Activated T-cell treated with anti-CD3 and anti-CD28 coated beads, Interleukin-2, amount 50 U/mL, for 72 hours (primary cell): ENCODE measurements around the gene DSN1. TPM values are rescaled to one million over a fixed set of nuclear protein-coding genes. Genes with fewer than 3 reads are reported as not detected.

Source experiments
- ATAC-seq, 2 donors: fragments of 150-1000 bp; cut with Tn5 transposase; replicated peaks in 1 of 2; 2 replicates each; pipeline ENCODE4 v1.10.0; 2021; ENCODE audit warnings: moderate library complexity in 2 of 2, mild to moderate bottlenecking in 1 of 2
- DNase-seq, 2 donors: peaks; one replicate each; pipeline ENCODE4 v3.0.0; 2021 to 2022; ENCODE audit warnings: mixed read lengths in 1 of 2
- H3K27ac Mint-ChIP-seq: one replicate; pipeline ENCODE4 v1.8.0; 2022; ENCODE audit warnings: mild to moderate bottlenecking, moderate library complexity, mixed read lengths
- H3K27me3 Mint-ChIP-seq: one replicate; pipeline ENCODE4 v1.8.0; 2022; ENCODE audit warnings: low read depth, mixed read lengths
- H3K36me3 Mint-ChIP-seq, 2 donors: one replicate each; pipeline ENCODE4 v1.8.0; 2022; ENCODE audit warnings: mixed read lengths in 2 of 2, mild to moderate bottlenecking in 1 of 2; ENCODE audit not compliant: insufficient read depth in 2 of 2
- H3K4me1 Mint-ChIP-seq: one replicate; pipeline ENCODE4 v1.8.0; 2022; ENCODE audit warnings: low read depth, mixed read lengths
- H3K4me3 Mint-ChIP-seq, 2 donors: one replicate each; pipeline ENCODE4 v1.8.0; 2022; ENCODE audit warnings: mild to moderate bottlenecking in 2 of 2, mixed read lengths in 2 of 2, moderate library complexity in 2 of 2
- H3K9me3 Mint-ChIP-seq, 2 donors: one replicate each; pipeline ENCODE4 v1.8.0; 2022; ENCODE audit warnings: mixed read lengths in 2 of 2
- total RNA-seq, 2 donors: library from RNA; stranded (reverse); gene quantifications; one replicate each; pipeline ENCODE4 v1.2.3, GENCODE V29; 2022

DSN1 gene
- total RNA-seq, 2 donors from 2014 or later: 30.2 to 35.9 TPM

GRCh38 chr20:36786663-36787062 lies 13.1 kb upstream of the DSN1 start:
- Mint-ChIP-seq H3K9me3 (no peaks in the 10 kb centered on the region), H3K27ac (no peak overlapping the region), H3K27me3 (no peaks in the 10 kb centered on the region), H3K4me1 (no peaks in the 10 kb centered on the region), H3K36me3 (no peaks in the 10 kb centered on the region), H3K4me3 (no peak overlapping the region)
- DNase-seq: no peak
- ATAC-seq: no peak

- Mint-ChIP-seq H3K4me1 (no peaks in the 10 kb centered on the region), H3K4me3 (no peak overlapping the region), H3K27ac (no peak overlapping the region), H3K9me3 (no peaks in the 10 kb centered on the region), H3K27me3 (no peaks in the 10 kb centered on the region), H3K36me3 (no peaks in the 10 kb centered on the region)
- DNase-seq (no peak), ATAC-seq (no peak)
Observed at GRCh38 chr20:36786246-36786645, 12.7 kb upstream of the DSN1 start.

DNA sequence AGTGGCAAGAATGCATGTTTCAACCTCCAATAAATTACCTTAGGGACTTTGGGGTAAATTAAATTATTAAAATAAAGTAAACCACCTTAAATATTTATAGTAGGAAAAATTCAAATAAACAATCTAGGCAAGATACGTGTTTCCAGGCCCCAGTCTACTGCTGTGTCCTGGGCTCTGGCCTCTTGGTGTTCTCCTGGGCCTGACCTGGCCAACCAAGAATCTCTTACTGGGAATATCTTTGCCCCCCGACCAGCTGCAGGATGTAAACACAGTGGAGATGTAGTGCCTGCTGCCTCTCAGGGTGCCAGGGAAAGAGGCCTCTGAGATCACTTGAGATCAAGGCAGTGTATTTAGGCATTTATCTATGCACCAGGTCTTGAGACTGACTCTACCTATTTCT lies 11.7 kb upstream of the DSN1 start:
- no peak for ATAC-seq

DNA sequence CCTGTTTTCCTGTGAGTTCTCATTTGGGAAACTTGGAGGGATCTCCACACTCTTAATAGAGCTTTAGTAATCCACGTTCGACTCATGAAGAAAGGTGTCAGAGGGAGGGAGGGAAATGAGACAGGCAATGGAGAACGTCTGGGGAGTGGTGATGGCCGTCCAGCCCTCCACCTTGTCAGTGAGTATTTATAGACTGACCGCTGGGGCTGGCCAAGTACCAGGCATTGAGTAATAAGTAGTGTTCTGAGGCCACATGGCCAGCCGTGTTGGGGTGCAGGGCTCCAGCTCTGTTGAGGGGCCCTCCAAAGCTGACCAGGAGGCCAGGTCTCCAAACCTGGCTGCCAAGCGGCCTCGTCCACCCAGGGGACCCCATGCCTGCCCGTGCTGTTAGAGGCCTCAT lies 11.3 kb upstream of the DSN1 start:
- no peaks in the 10 kb centered on the region for H3K9me3 Mint-ChIP-seq
- ATAC-seq (no peak), DNase-seq (no peak)
- H3K27ac Mint-ChIP-seq: no peak overlapping the region
- no peaks in the 10 kb centered on the region for H3K27me3 Mint-ChIP-seq
- H3K36me3 Mint-ChIP-seq: no peaks in the 10 kb centered on the region
- H3K4me3 Mint-ChIP-seq: no peak overlapping the region
- no peaks in the 10 kb centered on the region for H3K4me1 Mint-ChIP-seq

More for the DNA sequence above, 11.7 kb upstream of the DSN1 start:
- no peaks in the 10 kb centered on the region for H3K27me3 Mint-ChIP-seq
- no peak overlapping the region for H3K4me3 Mint-ChIP-seq
- H3K9me3 Mint-ChIP-seq: no peaks in the 10 kb centered on the region
- H3K36me3 Mint-ChIP-seq: no peaks in the 10 kb centered on the region
- H3K27ac Mint-ChIP-seq: no peak overlapping the region
- no peak for DNase-seq
- H3K4me1 Mint-ChIP-seq: no peaks in the 10 kb centered on the region

DNA sequence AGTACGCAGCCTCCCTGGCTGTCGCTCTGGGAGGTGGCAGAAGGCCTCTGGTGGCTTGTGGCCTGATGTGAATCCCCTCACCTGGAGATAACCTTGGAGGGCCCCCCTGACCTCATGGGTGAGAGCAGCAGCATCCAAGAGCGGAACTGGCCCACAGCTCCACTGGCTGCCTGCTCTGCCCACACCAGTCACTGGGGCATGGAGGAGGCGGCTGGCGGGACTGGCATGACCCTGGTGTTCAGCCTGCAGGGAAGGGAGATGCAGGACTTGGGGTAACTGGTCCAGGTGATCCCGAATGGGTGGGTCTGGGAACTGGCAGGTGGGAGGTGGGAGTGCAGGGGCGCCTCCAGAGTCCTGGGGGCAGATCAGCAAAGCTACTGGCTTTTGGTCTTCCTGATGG lies 10.6 kb upstream of the DSN1 start:
- no peak overlapping the region for H3K4me3 Mint-ChIP-seq
- DNase-seq (no peak), ATAC-seq (no peak)
- no peaks in the 10 kb centered on the region for H3K36me3 Mint-ChIP-seq
- H3K27me3 Mint-ChIP-seq: no peaks in the 10 kb centered on the region
- no peaks in the 10 kb centered on the region for H3K9me3 Mint-ChIP-seq
- H3K27ac Mint-ChIP-seq: no peak overlapping the region
- H3K4me1 Mint-ChIP-seq: no peaks in the 10 kb centered on the region

- Mint-ChIP-seq H3K4me3 (no peak overlapping the region), H3K9me3 (no peaks in the 10 kb centered on the region), H3K36me3 (no peaks in the 10 kb centered on the region), H3K4me1 (peaks cover 4% of the 10 kb centered on the region), H3K27ac (no peak overlapping the region), H3K27me3 (no peaks in the 10 kb centered on the region)
- no peak for ATAC-seq
- DNase-seq: no peak
Observed at GRCh38 chr20:36779656-36780025, 6.1 kb upstream of the DSN1 start.

DNA sequence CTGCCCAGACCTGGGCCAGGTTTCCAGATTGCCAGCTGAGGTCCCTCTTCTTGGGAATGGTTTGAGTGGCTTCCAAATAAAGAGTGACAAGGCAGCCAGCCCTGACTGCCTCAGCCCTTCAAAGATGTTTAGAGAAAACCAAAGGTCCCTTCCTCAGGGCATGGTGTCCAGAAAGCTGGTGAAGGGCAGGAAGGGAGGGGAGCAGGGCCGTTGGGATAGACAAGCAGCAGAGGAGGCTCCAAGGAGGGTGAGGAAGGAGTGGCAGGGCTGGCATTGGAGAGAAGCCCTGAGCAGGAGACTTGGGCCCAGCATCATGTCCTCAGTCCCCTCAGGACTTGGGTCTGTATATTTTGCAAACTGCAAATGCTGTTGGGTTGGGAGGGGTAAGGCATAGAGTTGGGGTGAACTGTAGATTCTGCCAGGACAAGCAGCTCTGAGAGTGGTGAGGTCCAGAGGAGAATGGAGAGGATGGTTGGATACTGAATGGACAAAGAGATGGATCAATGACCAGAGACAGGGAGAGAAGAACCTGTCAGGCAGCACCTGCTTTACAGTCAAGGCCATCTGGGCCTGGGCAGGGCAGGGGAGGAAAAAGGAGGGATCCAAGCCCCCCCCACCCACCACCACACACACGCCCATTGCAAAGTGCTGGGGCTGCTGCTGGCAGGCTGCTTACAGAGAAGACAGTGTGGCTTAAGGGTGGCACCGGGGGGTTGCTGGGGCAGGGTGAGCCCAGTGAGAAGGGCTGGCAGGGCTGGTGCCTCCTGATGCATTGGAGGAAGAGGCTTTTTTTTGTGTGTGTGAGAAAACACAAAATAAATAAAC lies 5.5 kb upstream of the DSN1 start:
- Mint-ChIP-seq H3K27ac (no peak overlapping the region), H3K36me3 (no peaks in the 10 kb centered on the region), H3K27me3 (no peaks in the 10 kb centered on the region), H3K4me1 (peaks cover 4% of the 10 kb centered on the region), H3K4me3 (no peak overlapping the region), H3K9me3 (no peaks in the 10 kb centered on the region)
- ATAC-seq (no peak), DNase-seq (no peak)

- Mint-ChIP-seq H3K27me3 (no peaks in the 10 kb centered on the region), H3K4me1 (peaks cover 9% of the 10 kb centered on the region), H3K9me3 (no peaks in the 10 kb centered on the region), H3K27ac (no peak overlapping the region), H3K4me3 (no peak overlapping the region), H3K36me3 (no peaks in the 10 kb centered on the region)
- DNase-seq: no peak
- ATAC-seq: no peak
Observed at GRCh38 chr20:36777576-36777975, 4.0 kb upstream of the DSN1 start.

DNA sequence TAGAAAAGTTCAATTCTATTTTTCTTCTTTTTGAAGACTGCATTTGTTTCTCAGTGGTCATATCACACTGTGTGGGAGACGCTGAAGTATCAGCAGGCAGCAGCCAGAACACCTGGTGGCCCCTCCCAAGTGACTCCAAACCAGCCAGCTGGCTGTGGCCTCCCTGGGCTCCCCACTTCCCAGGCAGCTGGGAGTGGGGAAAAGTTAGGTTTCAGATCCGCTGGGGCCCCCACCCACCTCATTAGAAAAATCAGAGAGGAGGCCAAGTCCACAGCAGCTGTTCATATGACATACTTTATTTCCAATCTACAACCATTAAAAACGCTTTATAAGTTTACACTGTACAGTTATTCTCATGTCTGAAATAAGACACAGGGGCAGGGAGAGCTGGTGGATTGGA lies 3.6 kb upstream of the DSN1 start:
- H3K4me3 Mint-ChIP-seq: no peak overlapping the region
- no peak overlapping the region for H3K27ac Mint-ChIP-seq
- no peaks in the 10 kb centered on the region for H3K9me3 Mint-ChIP-seq
- H3K27me3 Mint-ChIP-seq: no peaks in the 10 kb centered on the region
- no peak for ATAC-seq
- no peaks in the 10 kb centered on the region for H3K36me3 Mint-ChIP-seq
- no peak for DNase-seq
- peaks cover 13% of the 10 kb centered on the region for H3K4me1 Mint-ChIP-seq

DNA sequence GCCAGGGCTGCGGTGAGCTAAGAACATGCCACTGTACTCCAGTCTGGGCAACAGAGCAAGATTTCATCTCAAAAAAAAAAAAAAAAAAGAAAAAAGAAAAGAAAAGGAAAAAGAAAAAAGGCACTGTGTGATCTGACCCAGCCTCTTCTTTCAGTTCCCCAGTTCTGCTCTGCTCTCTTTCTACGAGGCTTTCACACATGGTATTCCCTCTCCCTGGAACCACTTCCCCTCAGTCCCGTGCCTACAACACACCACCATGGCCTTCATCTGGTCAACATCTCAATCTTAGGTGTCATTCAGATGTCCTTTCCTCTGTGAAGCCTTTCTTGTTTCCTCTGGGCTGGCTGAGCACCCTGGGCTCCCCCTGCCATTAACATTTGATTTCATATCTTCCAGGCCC lies 2.3 kb upstream of the DSN1 start:
- H3K4me1 Mint-ChIP-seq: peaks cover 27% of the 10 kb centered on the region
- no peak overlapping the region for H3K27ac Mint-ChIP-seq
- DNase-seq (no peak), ATAC-seq (no peak)
- H3K27me3 Mint-ChIP-seq: no peaks in the 10 kb centered on the region
- H3K4me3 Mint-ChIP-seq: no peak overlapping the region
- H3K36me3 Mint-ChIP-seq: peaks cover 0 to under 1% of the 10 kb centered on the region in 2 donors
- no peaks in the 10 kb centered on the region for H3K9me3 Mint-ChIP-seq

GRCh38 chr20:36775196-36775595 lies 1.6 kb upstream of the DSN1 start:
- no peak overlapping the region for H3K27ac Mint-ChIP-seq
- DNase-seq (no peak), ATAC-seq (no peak)
- no peaks in the 10 kb centered on the region for H3K27me3 Mint-ChIP-seq
- peak overlapping the region; percentile 87 to 90 for H3K4me3 Mint-ChIP-seq
- no peaks in the 10 kb centered on the region for H3K9me3 Mint-ChIP-seq
- peaks cover 27% of the 10 kb centered on the region for H3K4me1 Mint-ChIP-seq
- H3K36me3 Mint-ChIP-seq: peaks cover 0 to 3% of the 10 kb centered on the region in 2 donors

DNA sequence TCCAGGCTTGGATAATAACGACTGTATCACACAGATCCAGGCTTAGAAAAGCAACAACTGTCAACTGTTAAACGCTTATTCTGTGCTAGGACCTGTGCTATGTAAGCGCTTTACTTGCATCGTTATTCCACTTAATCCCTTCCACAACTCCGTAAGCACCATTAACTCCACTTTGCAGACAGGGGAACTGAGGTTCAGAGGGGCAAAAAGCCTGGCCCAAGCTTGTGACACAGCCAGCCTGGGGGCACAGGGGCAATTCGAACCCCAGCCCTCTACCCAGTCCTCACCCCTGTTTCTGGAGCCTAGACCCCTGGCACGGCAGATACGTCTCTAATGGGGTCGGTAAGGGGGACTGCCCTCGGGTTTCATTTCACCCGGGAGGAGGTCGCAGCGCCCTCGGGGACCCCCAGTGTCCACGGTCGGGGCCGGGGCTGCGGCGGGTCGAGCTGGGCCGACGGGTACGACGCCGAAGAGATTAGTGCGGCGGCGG lies 411 bp downstream of the DSN1 start:
- Mint-ChIP-seq H3K4me1 (peaks cover 27% of the 10 kb centered on the region), H3K27me3 (no peaks in the 10 kb centered on the region), H3K9me3 (no peaks in the 10 kb centered on the region), H3K27ac (peak overlapping the region; percentile 95), H3K4me3 (peak overlapping the region; percentile 87 to 90), H3K36me3 (peaks cover 0 to 3% of the 10 kb centered on the region in 2 donors)
- DNase-seq: no peak
- no peak for ATAC-seq

DNA sequence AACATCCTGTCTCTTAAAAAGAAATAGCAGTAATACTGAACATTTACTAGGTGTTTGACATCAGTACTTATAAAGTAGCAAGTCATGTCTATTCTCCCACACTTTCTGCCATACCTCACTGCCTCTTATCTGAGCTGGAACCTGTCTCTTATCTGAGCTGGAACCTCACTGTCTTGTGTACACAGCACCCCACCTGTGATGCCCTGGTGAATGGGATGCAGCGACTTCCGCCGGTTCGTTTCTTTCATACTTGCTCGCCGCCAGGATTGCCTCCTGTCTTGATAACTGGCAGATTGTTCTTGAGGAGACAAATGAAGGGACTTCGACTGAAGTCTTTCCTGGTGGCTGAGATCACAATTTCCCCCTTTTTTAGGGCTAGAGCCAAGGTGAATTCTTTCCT lies 2.9 kb downstream of the DSN1 start:
- no peaks in the 10 kb centered on the region for H3K9me3 Mint-ChIP-seq
- H3K27me3 Mint-ChIP-seq: no peaks in the 10 kb centered on the region
- ATAC-seq (no peak), DNase-seq (no peak)
- H3K4me3 Mint-ChIP-seq: no peak overlapping the region
- H3K4me1 Mint-ChIP-seq: peaks cover 27% of the 10 kb centered on the region
- peaks cover 0 to 3% of the 10 kb centered on the region in 2 donors for H3K36me3 Mint-ChIP-seq
- H3K27ac Mint-ChIP-seq: no peak overlapping the region
